GM12872 (cell line): ENCODE measurements around the gene IL1RAPL1.

Experiments used
- TF ChIP-seq, protein P1 (sequence below): IDR thresholded peaks from 3 replicates; pipeline ENCODE4 v1.5.1; 2011; ENCODE audit warnings: low read depth, mild to moderate bottlenecking, low read length, moderate library complexity; ENCODE audit not compliant: insufficient read depth

Gene IL1RAPL1

GRCh38 chrX:28709421-28709820 lies 122.2 kb downstream of the IL1RAPL1 start:
- TF ChIP-seq, protein P1, sequence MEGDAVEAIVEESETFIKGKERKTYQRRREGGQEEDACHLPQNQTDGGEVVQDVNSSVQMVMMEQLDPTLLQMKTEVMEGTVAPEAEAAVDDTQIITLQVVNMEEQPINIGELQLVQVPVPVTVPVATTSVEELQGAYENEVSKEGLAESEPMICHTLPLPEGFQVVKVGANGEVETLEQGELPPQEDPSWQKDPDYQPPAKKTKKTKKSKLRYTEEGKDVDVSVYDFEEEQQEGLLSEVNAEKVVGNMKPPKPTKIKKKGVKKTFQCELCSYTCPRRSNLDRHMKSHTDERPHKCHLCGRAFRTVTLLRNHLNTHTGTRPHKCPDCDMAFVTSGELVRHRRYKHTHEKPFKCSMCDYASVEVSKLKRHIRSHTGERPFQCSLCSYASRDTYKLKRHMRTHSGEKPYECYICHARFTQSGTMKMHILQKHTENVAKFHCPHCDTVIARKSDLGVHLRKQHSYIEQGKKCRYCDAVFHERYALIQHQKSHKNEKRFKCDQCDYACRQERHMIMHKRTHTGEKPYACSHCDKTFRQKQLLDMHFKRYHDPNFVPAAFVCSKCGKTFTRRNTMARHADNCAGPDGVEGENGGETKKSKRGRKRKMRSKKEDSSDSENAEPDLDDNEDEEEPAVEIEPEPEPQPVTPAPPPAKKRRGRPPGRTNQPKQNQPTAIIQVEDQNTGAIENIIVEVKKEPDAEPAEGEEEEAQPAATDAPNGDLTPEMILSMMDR = no peak

DNA sequence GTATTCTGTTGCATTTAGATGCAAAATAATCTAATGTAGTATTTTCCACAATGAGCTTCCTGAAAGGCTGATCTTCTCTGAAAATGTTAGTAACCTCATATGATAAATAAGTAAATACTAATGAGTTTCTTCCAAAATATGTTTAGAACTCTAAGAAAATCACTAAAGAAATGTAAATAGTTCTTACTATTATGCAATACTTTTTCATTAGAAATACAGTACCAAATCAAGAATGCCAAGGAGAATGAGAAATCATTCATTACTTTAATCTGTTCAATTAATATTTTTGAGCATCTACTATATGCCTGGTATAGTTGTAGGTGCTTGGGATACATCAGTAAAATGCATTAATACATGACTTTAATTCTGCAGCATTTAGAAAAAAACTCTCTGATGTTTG lies 130.6 kb downstream of the IL1RAPL1 start:
- TF ChIP-seq, protein P1 = no peak

GRCh38 chrX:28718450-28718849 lies 131.2 kb downstream of the IL1RAPL1 start:
- TF ChIP-seq, protein P1 = no peak

DNA sequence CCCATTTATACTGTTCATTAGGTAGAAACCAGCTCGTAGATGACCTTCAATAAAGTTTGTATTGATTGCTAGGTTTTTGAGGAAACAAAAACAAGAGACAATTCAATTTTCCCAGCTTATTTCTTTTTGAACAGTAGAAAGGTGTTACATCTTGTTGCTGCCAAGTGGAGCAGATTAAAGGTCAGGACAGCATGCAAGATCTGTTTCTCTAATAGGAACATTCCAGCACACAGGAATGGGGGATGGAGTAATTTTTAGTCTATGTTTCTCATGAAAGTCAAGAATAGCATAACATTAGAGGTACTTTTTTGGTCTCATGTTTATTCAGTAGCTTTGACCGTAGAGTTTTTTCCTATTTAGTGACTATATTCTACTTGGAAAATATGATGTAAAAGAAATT lies 132.4 kb downstream of the IL1RAPL1 start:
- TF ChIP-seq, protein P1 = no peak

DNA sequence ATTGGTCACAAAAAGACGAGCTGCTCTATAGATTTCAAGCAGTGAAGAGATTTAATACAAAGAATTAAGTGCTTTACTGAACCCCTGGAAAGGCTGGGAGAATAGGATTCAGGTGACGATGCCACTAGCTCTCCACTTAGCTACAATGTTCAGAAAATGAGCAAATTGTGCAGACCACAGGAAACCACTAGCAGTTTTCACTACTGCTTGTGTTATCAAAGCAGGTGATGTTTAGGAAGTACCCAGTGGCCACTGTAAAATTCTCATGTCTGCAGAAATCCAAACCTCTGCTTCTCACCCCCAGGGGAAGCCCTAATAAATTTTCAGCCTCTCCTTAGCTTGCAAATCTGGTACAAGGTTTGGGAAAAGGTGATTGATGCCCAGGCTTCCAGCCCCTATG lies 165.1 kb downstream of the IL1RAPL1 start:
- TF ChIP-seq, protein P1 = no peak

DNA sequence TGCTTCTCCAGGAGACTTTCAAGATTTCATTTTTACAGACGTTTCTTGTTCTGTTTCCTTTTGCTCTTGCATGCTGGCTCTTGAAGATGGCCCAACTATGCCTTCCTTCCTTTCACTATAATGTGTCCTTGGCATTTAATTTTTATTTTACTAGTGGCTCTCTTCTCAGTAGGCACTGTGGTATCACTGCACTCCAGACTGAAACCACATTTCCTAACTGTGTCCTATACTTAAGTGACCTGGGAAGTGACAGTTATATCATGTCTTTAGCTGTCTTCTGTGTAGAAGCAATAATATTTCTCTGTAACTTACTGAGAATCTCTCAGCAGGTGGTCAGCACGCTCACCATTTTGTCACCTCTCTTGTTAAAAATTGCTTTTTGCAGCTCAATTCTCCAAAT lies 168.9 kb downstream of the IL1RAPL1 start:
- TF ChIP-seq, protein P1 = no peak

- TF ChIP-seq, protein P1 = no peak
Measured at GRCh38 chrX:28756647-28757046, 169.4 kb downstream of the IL1RAPL1 start.

GRCh38 chrX:28757290-28757689 lies 170.0 kb downstream of the IL1RAPL1 start:
- TF ChIP-seq, protein P1 = no peak
